Left renal pelvis (tissue), 4 donors: ENCODE measurements around the gene ZDHHC15. TPM values are rescaled to one million over a fixed set of nuclear protein-coding genes. Genes with fewer than 3 reads are reported as not detected.
"Not testable (repeated sequence)": the region's sequence is repeated elsewhere in the genome, so short reads cannot be mapped to it uniquely, and the experiment has no call there.

Experiments used
- DNase-seq, 4 donors: peaks; one replicate each; pipeline ENCODE4 v3.0.0-alpha.2; 2013; ENCODE audit warnings: low read depth in 4 of 4, low spot score in 3 of 4
- polyA plus RNA-seq, 4 donors: library from polyadenylated mRNA; unstranded; fragments of 120-200 nt; gene quantifications; one replicate each; pipeline ENCODE4 v1.2.1, GENCODE V29; 2013; ENCODE audit not compliant: insufficient read length in 4 of 4

ZDHHC15 gene
- 10 to 100 TPM in 1 of 4 donors, 1 to 10 TPM in 3; 6.4 to 13.3 (median 8.1) TPM for polyA plus RNA-seq

DNA sequence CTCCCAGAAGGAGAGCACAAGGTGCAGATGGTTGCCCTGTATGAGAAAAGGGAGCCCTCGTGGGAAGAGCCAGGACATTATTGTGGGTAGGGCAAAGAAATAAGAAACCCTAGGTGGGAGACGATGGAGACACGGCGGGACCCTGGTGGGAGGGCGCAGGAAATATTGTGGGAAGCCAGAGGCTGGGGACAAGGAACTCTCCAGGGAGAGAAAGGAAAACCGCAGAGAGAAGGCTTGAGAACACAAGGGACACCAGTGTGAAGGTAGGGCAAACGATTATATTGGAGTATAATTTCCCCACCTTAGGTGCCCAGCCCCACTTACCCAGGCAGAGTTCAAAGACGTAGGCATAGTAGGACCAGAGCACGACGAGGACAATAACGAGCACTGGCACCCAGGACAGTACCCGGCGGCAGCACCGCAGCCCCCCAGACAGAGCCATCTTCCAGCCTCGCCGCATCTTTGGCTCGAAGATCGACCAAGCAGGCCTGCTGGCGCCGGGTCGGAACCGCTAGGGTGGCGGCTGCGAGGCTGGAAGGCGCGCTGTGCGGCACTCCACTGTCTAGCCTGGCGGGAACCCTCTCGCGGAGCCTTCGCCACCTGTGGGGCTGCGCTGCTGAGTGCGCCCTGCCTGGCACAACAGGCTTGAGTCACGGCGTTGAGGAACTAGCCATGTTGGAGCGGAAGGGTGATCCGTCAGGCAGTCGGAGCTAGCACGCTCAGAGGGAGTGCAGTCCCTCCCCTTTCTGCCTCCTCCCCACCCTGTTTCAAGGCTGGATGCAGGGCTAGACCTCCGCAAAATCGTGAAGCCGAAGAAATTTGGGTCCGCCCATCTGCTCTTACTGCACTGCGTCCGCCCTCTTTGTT is at the start of gene ZDHHC15:
TSS of gene ZDHHC15 (minus strand) at position 473 of the 867 bp plus-strand sequence. CDS start at position 460, 13 bp downstream.
- DNase-seq, result peak; percentile 34 to 52 (median 40)

DNA sequence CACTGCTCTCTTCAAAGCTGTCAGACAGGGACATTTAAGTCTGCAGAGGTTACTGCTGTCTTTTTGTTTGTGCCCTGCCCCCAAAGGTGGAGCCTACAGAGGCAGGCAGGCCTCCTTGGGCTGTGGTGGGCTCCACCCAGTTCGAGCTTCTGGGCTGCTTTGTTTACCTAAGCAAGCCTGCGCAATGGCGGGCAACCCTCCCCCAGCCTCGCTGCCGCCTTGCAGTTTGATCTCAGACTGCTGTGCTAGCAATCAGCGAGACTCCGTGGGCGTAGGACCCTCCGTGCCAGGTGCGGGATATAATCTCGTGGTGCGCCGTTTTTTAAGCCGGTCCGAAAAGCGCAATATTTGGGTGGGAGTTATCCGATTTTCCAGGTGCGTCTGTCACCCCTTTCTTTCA is 37.7 kb upstream of the ZDHHC15 start:
- not testable (repeated sequence) for DNase-seq

DNA sequence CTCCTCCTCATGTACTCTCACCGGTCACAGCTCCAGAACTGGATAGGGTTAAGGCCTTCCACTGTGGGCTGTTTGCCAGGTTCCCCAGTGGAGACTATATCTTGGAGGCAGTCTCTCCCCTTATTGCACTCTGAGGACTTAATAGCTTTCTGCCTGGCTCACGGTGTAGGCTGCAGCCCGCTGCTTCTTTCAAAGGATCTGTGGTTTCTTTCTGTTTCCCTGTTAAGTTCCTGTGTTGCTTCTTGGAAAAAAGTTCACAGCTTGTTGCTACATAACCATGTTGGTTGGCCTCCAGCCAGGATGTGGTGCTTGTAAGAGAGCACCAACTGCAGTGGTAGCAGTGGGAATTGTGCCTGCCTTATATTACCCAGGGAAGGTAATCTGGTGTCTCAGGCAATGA is 24.9 kb upstream of the ZDHHC15 start:
- no peak for DNase-seq

- no peak for DNase-seq
Observed at GRCh38 chrX:75546724-75547511, 24.1 kb upstream of the ZDHHC15 start.

DNA sequence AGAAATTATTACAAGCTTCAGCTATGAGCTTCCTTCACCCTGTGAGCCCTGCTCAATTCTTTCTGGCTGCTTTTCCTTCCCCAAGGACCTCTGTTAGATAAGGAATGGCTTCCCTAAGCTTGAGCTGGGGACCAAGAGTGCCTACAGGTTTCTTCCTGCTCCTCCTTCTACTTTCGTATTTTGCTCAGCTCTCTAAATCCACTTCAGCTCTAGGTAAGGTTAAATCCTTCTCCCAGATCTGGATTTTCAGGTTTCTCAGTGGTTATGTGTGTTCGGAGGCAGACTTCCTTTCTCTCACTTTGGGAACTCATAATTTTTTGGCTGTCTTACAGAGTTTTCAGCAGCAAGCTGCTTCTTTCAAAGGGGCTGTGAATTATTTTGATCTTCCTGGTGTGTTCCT is 21.9 kb upstream of the ZDHHC15 start:
- no peak for DNase-seq

DNA sequence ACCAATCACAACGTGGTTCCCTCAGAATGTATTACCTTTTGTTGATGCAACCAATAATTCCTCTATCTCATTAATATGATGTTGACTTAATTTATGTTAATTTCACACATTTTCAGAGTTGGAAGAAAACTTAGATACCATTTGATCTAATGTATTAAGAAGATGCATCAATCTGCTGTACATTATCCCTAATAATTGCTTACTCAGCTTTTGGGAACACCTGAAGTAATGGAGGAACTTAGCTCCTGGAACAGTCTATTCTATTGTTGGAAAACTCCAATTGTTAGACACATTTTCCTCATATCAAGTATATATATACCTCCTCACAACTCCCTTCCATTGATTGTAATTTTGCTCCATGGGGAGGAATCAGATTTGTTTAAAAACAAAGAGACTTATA is 38.9 kb downstream of the ZDHHC15 start:
- no peak for DNase-seq

DNA sequence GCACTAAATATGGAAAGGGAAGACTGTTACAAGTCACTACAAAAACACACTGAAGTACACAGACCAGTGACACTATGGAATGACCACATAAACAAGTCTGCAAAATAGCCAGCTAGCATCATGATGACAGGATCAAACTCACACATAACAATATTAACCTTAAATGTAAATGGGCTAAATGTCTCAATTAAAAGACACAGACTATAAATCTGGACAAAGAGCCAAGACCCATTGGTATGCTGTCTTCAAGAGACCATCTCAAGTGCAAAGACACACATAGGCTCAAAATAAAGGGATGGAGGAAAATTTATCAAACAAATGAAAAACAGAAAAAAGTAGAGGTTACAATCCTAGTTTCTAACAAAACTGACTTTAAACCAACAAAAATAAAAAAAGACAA is 61.1 kb downstream of the ZDHHC15 start:
- DNase-seq, result not testable (repeated sequence)

DNA sequence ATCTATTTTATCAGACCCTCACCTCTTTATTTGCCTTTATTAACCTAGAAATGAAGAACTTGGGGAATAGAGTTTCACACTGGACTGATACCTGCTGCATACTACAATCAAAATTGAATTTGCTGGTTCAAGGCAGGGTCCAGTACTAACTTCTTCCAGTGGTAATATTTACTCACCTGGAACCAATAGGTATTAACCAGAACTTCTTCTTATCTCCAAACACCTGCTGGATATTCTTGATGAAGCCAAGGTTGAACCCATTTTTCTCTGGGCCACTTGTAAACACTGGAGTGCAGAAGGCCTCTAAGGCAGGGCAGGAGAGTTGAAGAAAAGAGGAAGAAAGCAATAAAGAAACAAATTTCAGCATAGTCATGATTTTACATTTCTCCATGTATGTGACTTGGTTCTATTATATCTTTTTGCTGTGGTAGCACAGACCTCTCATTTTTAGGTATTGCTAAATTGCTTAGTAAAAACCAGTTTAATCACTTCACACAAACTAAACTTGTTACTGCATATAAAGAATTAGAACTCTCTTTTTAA is 101.1 kb downstream of the ZDHHC15 start:
- DNase-seq, result no peak

GRCh38 chrX:75407153-75407552 is 115.7 kb downstream of the ZDHHC15 start:
- DNase-seq, result not testable (repeated sequence)

- DNase-seq, result no peak
Observed at GRCh38 chrX:75390470-75390869, 132.4 kb downstream of the ZDHHC15 start.

GRCh38 chrX:75369721-75370120 is 153.1 kb downstream of the ZDHHC15 start:
- no peak for DNase-seq

- DNase-seq, result no peak
Observed at GRCh38 chrX:75366861-75367260, 156.0 kb downstream of the ZDHHC15 start.

DNA sequence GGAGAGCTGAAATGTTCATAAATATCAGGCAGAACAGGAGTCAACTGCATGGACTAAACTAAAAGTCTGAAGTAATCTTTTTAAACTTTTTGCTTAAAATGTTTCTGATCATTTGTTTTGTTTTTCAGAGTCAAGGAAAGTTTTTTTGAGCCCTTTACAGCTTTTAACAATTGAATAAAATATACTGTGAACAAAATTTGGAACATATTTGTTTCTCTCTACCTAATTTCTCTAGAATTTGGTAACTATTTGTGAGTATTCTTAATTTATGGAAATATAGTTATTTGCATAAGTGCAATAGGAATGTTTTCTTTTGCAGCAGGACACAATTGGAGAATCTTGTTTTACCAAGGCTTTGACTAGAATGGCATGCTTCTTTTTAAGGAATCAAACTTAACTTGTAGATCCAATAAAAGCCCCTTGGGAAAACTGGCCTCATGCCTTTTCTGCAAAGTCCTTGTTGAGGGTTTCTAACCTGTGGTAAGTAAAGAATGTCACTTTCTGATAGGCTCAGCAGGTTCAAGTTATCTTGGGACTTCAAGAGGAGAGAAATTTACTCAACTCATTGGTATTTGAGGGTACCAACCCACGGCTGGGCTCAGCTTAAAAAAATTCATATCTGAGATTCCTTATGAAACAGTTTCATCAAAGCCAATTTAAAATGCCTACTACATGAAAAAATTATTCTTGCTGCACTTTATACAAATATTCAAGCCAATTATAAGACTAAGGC is 157.4 kb downstream of the ZDHHC15 start:
- no peak for DNase-seq

DNA sequence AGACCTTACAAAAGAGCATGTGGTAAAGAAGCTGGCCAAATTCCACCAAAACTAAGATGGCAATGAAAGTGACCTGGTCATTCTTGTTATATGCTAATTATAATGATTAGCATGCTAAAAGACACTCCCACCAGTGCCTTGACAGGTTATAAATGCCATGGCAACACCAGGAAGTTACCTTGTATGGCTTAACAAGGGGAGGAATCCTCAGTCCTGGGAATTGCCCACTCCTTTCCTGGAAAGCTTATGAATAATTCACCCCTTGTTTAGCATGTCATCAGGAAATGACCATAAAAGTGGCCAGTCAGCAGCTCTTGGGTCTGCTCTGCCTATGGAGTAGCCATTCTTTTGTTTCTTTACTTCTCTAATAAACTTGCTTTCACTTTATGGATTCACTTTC is 161.0 kb downstream of the ZDHHC15 start:
- no peak for DNase-seq

DNA sequence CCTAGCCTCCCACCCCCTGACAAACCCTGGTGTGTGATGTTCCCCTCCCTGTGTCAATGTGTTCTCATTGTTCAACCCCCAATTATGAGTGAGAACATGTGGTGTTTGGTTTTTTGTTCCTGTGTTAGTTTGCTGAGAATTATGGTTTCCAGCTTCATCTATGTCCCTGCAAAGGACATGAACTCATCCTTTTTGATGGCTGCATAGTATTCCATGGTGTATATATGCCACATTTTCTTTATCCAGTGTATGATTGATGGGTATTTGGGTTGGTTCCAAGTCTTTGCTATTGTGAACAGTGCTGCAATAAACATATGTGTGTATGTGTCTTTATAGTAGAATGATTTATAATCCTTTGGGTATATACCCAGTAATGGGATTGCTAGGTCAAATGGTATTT is 174.2 kb downstream of the ZDHHC15 start:
- DNase-seq, result not testable (repeated sequence)

GRCh38 chrX:75337525-75337924 is 185.3 kb downstream of the ZDHHC15 start:
- DNase-seq, result no peak

- DNase-seq, result no peak
Observed at GRCh38 chrX:75335127-75335458, 187.7 kb downstream of the ZDHHC15 start.

GRCh38 chrX:75334407-75335126 is 188.3 kb downstream of the ZDHHC15 start:
- DNase-seq, result not testable (repeated sequence)

DNA sequence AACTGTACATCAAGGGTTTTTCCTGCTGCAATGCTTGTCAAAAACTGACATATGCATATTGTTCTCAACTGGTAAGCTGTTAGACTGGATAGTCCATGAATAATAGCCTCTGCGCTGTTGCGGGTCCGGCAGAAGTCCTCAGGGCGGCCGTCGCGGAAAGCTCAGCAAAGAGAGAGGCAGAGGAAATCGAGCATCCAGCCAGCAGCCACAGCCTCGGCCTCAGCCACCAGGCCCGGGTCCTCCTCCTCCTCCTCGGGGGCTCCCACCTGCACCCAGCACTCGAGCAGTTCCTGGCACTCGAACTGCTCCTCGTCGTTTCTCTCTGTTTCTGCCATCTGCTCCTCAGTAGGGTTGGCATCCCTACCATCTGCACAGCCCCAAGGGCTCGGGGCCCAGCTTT is 195.2 kb downstream of the ZDHHC15 start:
- DNase-seq, result no peak
